Activated naive CD8-positive, alpha-beta T cell treated with anti-CD3 and anti-CD28 coated beads, Interleukin-2, amount 50 U/mL, for 24 hours (primary cell): ENCODE data around the gene EMC9.

ENCODE experiments used
- ATAC-seq: fragments of 150-1000 bp; cut with Tn5 transposase; one replicate; pipeline ENCODE4 v1.10.0; 2021
- DNase-seq: peaks from one replicate; pipeline ENCODE4 v3.0.0; 2021
- H3K27ac Mint-ChIP-seq: one replicate; pipeline ENCODE4 v1.8.0; 2021; ENCODE audit warnings: mild to moderate bottlenecking, mixed read lengths
- H3K27me3 Mint-ChIP-seq: one replicate; pipeline ENCODE4 v1.8.0; 2021; ENCODE audit warnings: mixed read lengths
- H3K36me3 Mint-ChIP-seq: one replicate; pipeline ENCODE4 v1.8.0; 2021; ENCODE audit warnings: low read depth, mixed read lengths
- H3K4me1 Mint-ChIP-seq: one replicate; pipeline ENCODE4 v1.8.0; 2021; ENCODE audit warnings: mixed read lengths
- H3K4me3 Mint-ChIP-seq: one replicate; pipeline ENCODE4 v1.8.0; 2021; ENCODE audit warnings: mild to moderate bottlenecking, moderate library complexity, mixed read lengths
- H3K9me3 Mint-ChIP-seq: one replicate; pipeline ENCODE4 v1.8.0; 2021; ENCODE audit warnings: mixed read lengths

Gene EMC9

GRCh38 chr14:24102357-24103048, 38.9 kb downstream of the EMC9 start:
- no peaks in the 10 kb centered on the region for H3K9me3 Mint-ChIP-seq
- peaks cover 48% of the 10 kb centered on the region for H3K36me3 Mint-ChIP-seq
- DNase-seq (no peak), ATAC-seq (no peak)
- no peak overlapping the region for H3K4me3 Mint-ChIP-seq
- peaks cover 7% of the 10 kb centered on the region for H3K4me1 Mint-ChIP-seq
- H3K27ac Mint-ChIP-seq, result no peak overlapping the region
- H3K27me3 Mint-ChIP-seq, result no peaks in the 10 kb centered on the region

DNA sequence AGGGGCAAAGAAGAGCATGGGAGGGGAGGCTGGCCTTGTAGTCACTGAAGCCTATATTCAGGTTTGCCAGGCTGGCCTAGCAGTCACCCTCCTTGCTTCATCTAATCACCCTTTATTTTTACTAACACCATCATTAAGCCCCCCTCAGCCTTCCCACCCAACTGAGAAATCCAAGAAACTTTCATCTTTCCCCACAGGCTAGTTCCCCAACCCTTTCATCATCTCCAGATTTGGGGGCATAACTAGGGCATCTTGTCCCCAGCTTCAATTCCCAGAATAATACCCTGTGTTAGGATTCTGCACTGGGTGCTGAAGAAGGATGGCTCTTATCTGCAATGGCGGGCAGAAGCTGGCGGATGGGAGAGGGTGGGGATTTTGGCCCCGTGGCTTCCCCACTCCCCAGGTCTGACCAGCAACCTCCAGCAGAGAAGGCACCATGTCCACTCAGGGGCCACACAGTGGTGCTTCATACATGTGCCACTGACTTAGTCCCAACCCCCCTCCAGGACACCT, 40.4 kb downstream of the EMC9 start:
- Mint-ChIP-seq H3K9me3 (no peaks in the 10 kb centered on the region), H3K4me1 (peaks cover 10% of the 10 kb centered on the region), H3K27me3 (no peaks in the 10 kb centered on the region), H3K27ac (no peak overlapping the region), H3K4me3 (no peak overlapping the region), H3K36me3 (peaks cover 56% of the 10 kb centered on the region)
- ATAC-seq (no peak), DNase-seq (no peak)

GRCh38 chr14:24100197-24100981, 41.0 kb downstream of the EMC9 start:
- Mint-ChIP-seq H3K4me1 (peaks cover 13% of the 10 kb centered on the region), H3K27ac (no peak overlapping the region), H3K9me3 (no peaks in the 10 kb centered on the region), H3K27me3 (no peaks in the 10 kb centered on the region), H3K4me3 (no peak overlapping the region), H3K36me3 (peaks cover 62% of the 10 kb centered on the region)
- DNase-seq, result no peak
- no peak for ATAC-seq

DNA sequence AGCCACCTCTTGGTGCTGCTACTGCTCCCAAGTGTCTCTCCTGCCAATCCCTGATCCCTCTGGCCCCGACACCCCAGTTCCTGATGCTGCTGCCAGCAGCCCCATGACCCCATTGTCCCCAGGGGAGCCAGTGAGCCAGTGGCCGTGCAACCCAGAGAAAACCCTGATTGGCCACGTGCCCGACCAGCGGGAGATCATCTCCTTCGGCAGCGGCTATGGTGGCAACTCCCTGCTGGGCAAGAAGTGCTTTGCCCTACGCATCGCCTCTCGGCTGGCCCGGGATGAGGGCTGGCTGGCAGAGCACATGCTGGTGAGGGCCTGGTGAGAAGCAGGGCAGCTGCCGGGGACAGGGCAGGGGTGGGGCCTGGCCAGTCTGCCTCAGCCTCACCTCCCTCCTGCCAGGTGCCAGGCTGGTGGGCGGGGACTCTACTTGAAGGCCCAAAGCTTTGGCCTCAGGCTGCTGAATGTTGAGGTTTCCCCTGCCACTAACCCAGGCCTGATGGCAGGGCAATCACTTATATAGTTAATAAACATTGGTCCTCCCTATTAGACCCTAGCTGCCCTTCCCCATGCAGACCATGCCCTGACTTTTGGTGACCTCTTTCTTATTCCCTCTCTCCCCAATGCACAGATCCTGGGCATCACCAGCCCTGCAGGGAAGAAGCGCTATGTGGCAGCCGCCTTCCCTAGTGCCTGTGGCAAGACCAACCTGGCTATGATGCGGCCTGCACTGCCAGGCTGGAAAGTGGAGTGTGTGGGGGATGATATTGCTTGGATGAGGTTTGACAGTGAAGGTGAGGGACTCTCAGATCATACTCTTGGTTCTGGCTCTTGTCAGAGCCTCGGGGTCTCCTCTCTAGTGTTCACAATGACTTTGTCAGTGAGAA, 42.2 kb downstream of the EMC9 start:
- Mint-ChIP-seq H3K36me3 (peaks cover 62% of the 10 kb centered on the region), H3K27ac (peak overlapping the region; percentile 50), H3K27me3 (no peaks in the 10 kb centered on the region), H3K4me3 (no peak overlapping the region), H3K9me3 (no peaks in the 10 kb centered on the region), H3K4me1 (peaks cover 15% of the 10 kb centered on the region)
- no peak for ATAC-seq
- DNase-seq, result no peak

GRCh38 chr14:24098229-24098926, 43.0 kb downstream of the EMC9 start:
- Mint-ChIP-seq H3K36me3 (peaks cover 54% of the 10 kb centered on the region), H3K27ac (no peak overlapping the region), H3K9me3 (no peaks in the 10 kb centered on the region), H3K27me3 (no peaks in the 10 kb centered on the region), H3K4me1 (peaks cover 19% of the 10 kb centered on the region), H3K4me3 (no peak overlapping the region)
- DNase-seq, result no peak
- ATAC-seq, result no peak

GRCh38 chr14:24096545-24097181, 44.7 kb downstream of the EMC9 start:
- Mint-ChIP-seq H3K4me1 (peaks cover 25% of the 10 kb centered on the region), H3K27me3 (no peaks in the 10 kb centered on the region), H3K36me3 (peaks cover 41% of the 10 kb centered on the region), H3K27ac (peak overlapping the region; percentile 54), H3K9me3 (no peaks in the 10 kb centered on the region), H3K4me3 (peak overlapping the region; percentile 52)
- ATAC-seq (no peak), DNase-seq (no peak)

DNA sequence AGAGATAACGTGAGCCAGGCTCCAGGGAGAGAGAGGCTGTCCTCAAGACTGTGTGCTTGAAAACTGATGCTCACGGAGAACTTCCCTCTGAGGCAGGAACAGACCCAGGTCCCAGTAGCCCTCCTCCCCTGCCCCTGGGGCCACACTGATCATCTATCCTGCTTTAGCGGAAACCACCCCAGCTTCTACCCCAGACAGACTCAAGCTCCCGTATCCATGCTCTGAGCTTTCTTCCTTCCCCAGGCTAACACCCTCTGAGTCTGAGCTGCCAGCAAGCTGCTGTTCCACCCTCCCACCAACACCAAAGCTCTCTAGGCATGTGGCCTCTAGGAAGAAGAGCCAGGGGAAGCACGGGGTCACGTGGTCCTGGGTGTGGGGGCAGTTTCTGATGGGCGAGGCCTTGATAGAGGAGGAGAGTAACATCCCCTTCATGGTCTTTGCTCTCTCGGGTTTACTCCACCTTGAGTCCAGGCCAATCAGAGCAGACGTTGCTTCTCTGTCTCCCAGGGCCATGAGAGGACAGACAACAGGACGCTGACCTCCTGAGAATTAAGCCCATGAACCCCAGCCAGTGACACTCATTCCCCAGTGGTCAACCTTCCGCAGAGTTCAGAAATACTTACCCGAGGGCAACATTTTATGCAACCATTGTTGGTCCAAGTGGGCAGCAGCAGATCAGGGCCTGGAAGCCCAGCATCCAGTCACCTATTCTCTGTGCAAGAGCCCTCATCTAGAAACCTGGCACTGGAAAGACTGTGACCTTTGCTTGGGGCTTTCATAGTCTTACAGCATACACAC, 45.9 kb downstream of the EMC9 start:
- peak; percentile 76 for DNase-seq
- peak; percentile 65 for ATAC-seq
- peaks cover 25% of the 10 kb centered on the region for H3K4me1 Mint-ChIP-seq
- H3K4me3 Mint-ChIP-seq, result peak overlapping the region; percentile 98
- H3K27ac Mint-ChIP-seq, result peak overlapping the region; percentile 97
- H3K36me3 Mint-ChIP-seq, result peaks cover 34% of the 10 kb centered on the region
- H3K9me3 Mint-ChIP-seq, result no peaks in the 10 kb centered on the region
- no peaks in the 10 kb centered on the region for H3K27me3 Mint-ChIP-seq

DNA sequence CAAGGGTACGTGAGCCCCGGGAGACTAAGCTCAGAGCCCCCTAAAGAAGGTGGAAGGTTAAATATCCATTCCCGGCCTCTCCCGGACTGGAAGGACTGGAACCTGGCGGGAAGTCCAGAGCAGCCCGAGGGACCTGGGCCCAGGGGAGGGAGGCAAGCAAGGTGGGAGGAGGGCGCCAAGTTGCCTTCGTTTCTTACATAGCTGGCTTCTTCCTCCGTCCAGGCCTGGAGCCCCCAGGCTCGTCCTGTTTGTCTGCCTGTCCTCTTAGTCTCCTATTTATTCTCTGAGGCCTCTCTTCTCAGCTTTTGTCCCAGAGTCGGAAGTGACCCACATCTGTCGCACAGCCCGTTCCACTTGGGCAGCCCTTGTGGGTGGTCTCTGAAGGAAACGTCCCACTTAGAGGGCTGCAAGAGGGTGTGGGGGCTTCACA, 46.5 kb downstream of the EMC9 start:
- H3K36me3 Mint-ChIP-seq, result peaks cover 28% of the 10 kb centered on the region
- peak overlapping the region; percentile 97 for H3K27ac Mint-ChIP-seq
- H3K4me3 Mint-ChIP-seq, result peak overlapping the region; percentile 98
- ATAC-seq (no peak), DNase-seq (peak; percentile 20)
- peaks cover 25% of the 10 kb centered on the region for H3K4me1 Mint-ChIP-seq
- H3K9me3 Mint-ChIP-seq, result no peaks in the 10 kb centered on the region
- H3K27me3 Mint-ChIP-seq, result no peaks in the 10 kb centered on the region

GRCh38 chr14:24093901-24094840, 47.2 kb downstream of the EMC9 start, which contains the start of gene PCK2:
TSS of gene PCK2 (plus strand) at chr14:24094311. CDS start at chr14:24094406, 95 bp downstream.
- peak within 1 kb of the TSS; percentile 98 for H3K4me3 Mint-ChIP-seq
- ATAC-seq, result peak; percentile 81
- H3K27ac Mint-ChIP-seq, result peak within 1 kb of the TSS; percentile 97
- peak; percentile 90 for DNase-seq
- H3K27me3 Mint-ChIP-seq, result no peaks in the 10 kb centered on the region
- peaks cover 23% of the 10 kb centered on the region for H3K36me3 Mint-ChIP-seq
- no peaks in the 10 kb centered on the region for H3K9me3 Mint-ChIP-seq
- peaks cover 25% of the 10 kb centered on the region for H3K4me1 Mint-ChIP-seq

- DNase-seq (no peak), ATAC-seq (no peak)
- peaks cover 25% of the 10 kb centered on the region for H3K4me1 Mint-ChIP-seq
- peaks cover 23% of the 10 kb centered on the region for H3K36me3 Mint-ChIP-seq
- H3K9me3 Mint-ChIP-seq, result no peaks in the 10 kb centered on the region
- H3K27ac Mint-ChIP-seq, result peak overlapping the region; percentile 97
- peak overlapping the region; percentile 98 for H3K4me3 Mint-ChIP-seq
- no peaks in the 10 kb centered on the region for H3K27me3 Mint-ChIP-seq
Observed at GRCh38 chr14:24093207-24093900, 48.0 kb downstream of the EMC9 start.

DNA sequence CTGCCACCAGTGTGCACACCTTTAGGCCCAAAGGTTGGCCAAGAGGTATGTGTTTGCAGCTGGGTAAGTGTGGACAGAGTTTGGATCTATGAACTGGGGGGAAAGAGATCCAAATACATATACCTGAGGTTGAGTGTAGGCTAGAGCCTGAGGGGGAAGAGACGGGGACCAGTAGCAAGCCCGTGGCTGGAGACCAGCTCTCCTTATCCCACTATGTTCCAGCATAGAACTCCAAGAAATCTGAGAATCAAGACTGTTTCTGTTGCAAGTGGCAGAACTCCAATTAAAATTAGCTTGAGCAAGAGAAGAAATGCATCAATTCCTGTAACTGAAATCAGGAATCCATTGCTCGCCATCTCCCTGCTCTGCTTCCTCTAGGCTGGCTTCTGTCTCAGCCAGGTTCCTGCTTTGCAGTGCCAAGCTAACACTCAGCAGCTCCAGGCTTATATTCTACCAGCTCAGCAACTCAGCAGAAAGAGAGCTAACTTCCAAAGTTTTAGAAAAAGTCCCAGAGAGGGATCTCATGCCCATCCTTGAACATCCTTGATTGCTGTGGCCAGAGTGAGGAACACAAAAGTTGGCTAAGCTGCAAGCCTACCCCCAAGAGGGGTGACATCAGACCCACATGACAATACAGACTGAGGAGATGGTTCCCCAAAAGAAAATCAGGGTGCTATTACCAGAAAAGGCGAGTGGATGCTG, 48.7 kb downstream of the EMC9 start:
- Mint-ChIP-seq H3K36me3 (peaks cover 18% of the 10 kb centered on the region), H3K4me1 (peaks cover 25% of the 10 kb centered on the region), H3K27me3 (no peaks in the 10 kb centered on the region), H3K27ac (peak overlapping the region; percentile 97), H3K9me3 (no peaks in the 10 kb centered on the region), H3K4me3 (peak overlapping the region; percentile 98)
- ATAC-seq (no peak), DNase-seq (no peak)
